Colonic mucosa (tissue), 4 donors: ENCODE measurements around the gene GPR42. TPM values are rescaled to one million over a fixed set of nuclear protein-coding genes. Genes with fewer than 3 reads are reported as not detected.

ENCODE experiments used
- DNase-seq: peaks from one replicate; pipeline ENCODE4 v3.0.0-alpha.2; 2020
- H3K27ac ChIP-seq: fragments of 200-600 bp; one replicate; pipeline ENCODE4 v1.8.0; 2021
- H3K27me3 ChIP-seq: fragments of 200-600 bp; one replicate; pipeline ENCODE4 v1.8.0; 2021
- H3K36me3 ChIP-seq: fragments of 200-600 bp; one replicate; pipeline ENCODE4 v1.8.0; 2021
- H3K4me1 ChIP-seq: fragments of 200-600 bp; one replicate; pipeline ENCODE4 v1.8.0; 2021; ENCODE audit warnings: mild to moderate bottlenecking
- H3K4me3 ChIP-seq: fragments of 200-600 bp; one replicate; pipeline ENCODE4 v1.8.0; 2021
- H3K9ac ChIP-seq, 2 donors: one replicate each; pipeline ENCODE4 v1.7.0; 2013; ENCODE audit warnings: control low read depth in 2 of 2, low read depth in 2 of 2, low read length in 2 of 2
- H3K9me3 ChIP-seq: fragments of 200-600 bp; one replicate; pipeline ENCODE4 v1.8.0; 2021
- CTCF ChIP-seq: fragments of 200-600 bp; IDR thresholded peaks from one replicate; pipeline ENCODE4 v1.8.0; 2022; ENCODE audit warnings: antibody characterized with exemption, mild to moderate bottlenecking
- intact Hi-C: fragments of 100-400 bp; cut with DNase I; formaldehyde crosslinking; loops from one replicate; pipeline ENCODE4 v1.14.1; 2022
- total RNA-seq, 2 donors: library from RNA; stranded (reverse); fragmentation: NEBNext Ultra II Directional in 1 of 2; extraction: Animal tissue kit (Norgen Biotek cat#: 25700) in 1 of 2; gene quantifications; one replicate each; pipeline ENCODE4 v1.2.1, GENCODE V29; 2021
- donor health status: healthy.
- donor health status: DM: no; HTN: no; CAD: no.
- donor health status: DM: no; HTN: no; CAD: no.

GPR42 gene
- total RNA-seq, 2 donors from 2014 or later, result not detected

- Histone ChIP-seq H3K27me3 (no peaks in the 10 kb centered on the region), H3K4me1 (no peaks in the 10 kb centered on the region), H3K27ac (no peak overlapping the region), H3K4me3 (no peak overlapping the region), H3K9ac (no peak overlapping the region), H3K36me3 (no peaks in the 10 kb centered on the region), H3K9me3 (no peaks in the 10 kb centered on the region)
- peak; percentile 7 for DNase-seq
- intact Hi-C loops, result no loop called here
- no peak for TF ChIP-seq CTCF
These were observed 17.6 kb downstream of the GPR42 start for GRCh38 chr19:35388277-35389054.

GRCh38 chr19:35389192-35389861 lies 18.5 kb downstream of the GPR42 start:
- Histone ChIP-seq H3K27ac (no peak overlapping the region), H3K27me3 (no peaks in the 10 kb centered on the region), H3K9me3 (no peaks in the 10 kb centered on the region), H3K36me3 (no peaks in the 10 kb centered on the region), H3K9ac (no peak overlapping the region), H3K4me3 (no peak overlapping the region), H3K4me1 (no peaks in the 10 kb centered on the region)
- intact Hi-C loops, result no loop called here
- TF ChIP-seq CTCF, result no peak
- peak; percentile 19 for DNase-seq

GRCh38 chr19:35392742-35393715 lies 22.2 kb downstream of the GPR42 start:
- Histone ChIP-seq H3K9ac (no peak overlapping the region), H3K27ac (no peak overlapping the region), H3K36me3 (no peaks in the 10 kb centered on the region), H3K4me1 (no peaks in the 10 kb centered on the region), H3K4me3 (no peak overlapping the region), H3K9me3 (no peaks in the 10 kb centered on the region), H3K27me3 (no peaks in the 10 kb centered on the region)
- intact Hi-C loops, result no loop called here
- no peak for DNase-seq
- no peak for TF ChIP-seq CTCF

- H3K27ac ChIP-seq, result no peak overlapping the region
- no peak overlapping the region for H3K9ac ChIP-seq
- H3K4me1 ChIP-seq, result no peaks in the 10 kb centered on the region
- TF ChIP-seq CTCF, result no peak
- H3K36me3 ChIP-seq, result no peaks in the 10 kb centered on the region
- no peaks in the 10 kb centered on the region for H3K9me3 ChIP-seq
- no peak overlapping the region for H3K4me3 ChIP-seq
- peak; percentile 24 for DNase-seq
- no peaks in the 10 kb centered on the region for H3K27me3 ChIP-seq
- intact Hi-C loops, result no loop called here
These were observed 24.7 kb downstream of the GPR42 start for GRCh38 chr19:35395382-35396199.
